GM13976 (cell line): ENCODE measurements around the gene NUCB1.

Experiments
- DNase-seq: peaks from one replicate; pipeline ENCODE4 v3.0.0; 2012; ENCODE audit warnings: low spot score
- in situ Hi-C: fragments of 300-500 bp; cut with MboI; formaldehyde crosslinking; loops from one replicate; pipeline ENCODE4 v1.12.0; 2022; ENCODE audit warnings: low sequenced_read_pairs, mixed read lengths, inconsistent platforms; ENCODE audit not compliant: unreplicated experiment
- TF ChIP-seq, protein P1 (sequence below): IDR thresholded peaks from 2 replicates; pipeline ENCODE4 v1.5.1; 2012; ENCODE audit warnings: borderline replicate concordance, mild to moderate bottlenecking; ENCODE audit not compliant: insufficient read depth; ENCODE audit errors: extremely low read depth, missing control alignments, control extremely low read depth

Gene NUCB1

DNA sequence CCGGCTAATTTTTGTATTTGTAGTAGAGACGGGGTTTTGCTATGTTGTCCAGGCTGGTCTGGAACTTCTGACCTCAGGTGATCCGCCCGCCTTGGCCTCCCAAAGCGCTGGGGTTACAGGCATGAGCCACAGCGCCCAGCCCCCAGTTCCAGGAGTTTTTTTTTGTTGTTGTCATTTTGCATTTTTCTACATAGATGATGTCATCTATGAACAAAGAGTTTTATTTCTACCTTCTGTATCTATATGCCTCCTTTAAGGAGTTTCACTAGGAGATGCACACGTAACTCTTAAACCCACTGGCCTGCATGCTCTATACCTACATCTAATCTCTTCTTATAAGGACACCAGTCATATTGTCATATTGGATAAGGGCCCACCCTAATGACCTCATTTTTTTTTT lies 38.1 kb downstream of the NUCB1 start:
- no peak for DNase-seq
- in situ Hi-C loops, result no loop called here
- TF ChIP-seq, protein P1, sequence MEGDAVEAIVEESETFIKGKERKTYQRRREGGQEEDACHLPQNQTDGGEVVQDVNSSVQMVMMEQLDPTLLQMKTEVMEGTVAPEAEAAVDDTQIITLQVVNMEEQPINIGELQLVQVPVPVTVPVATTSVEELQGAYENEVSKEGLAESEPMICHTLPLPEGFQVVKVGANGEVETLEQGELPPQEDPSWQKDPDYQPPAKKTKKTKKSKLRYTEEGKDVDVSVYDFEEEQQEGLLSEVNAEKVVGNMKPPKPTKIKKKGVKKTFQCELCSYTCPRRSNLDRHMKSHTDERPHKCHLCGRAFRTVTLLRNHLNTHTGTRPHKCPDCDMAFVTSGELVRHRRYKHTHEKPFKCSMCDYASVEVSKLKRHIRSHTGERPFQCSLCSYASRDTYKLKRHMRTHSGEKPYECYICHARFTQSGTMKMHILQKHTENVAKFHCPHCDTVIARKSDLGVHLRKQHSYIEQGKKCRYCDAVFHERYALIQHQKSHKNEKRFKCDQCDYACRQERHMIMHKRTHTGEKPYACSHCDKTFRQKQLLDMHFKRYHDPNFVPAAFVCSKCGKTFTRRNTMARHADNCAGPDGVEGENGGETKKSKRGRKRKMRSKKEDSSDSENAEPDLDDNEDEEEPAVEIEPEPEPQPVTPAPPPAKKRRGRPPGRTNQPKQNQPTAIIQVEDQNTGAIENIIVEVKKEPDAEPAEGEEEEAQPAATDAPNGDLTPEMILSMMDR, result no peak

DNA sequence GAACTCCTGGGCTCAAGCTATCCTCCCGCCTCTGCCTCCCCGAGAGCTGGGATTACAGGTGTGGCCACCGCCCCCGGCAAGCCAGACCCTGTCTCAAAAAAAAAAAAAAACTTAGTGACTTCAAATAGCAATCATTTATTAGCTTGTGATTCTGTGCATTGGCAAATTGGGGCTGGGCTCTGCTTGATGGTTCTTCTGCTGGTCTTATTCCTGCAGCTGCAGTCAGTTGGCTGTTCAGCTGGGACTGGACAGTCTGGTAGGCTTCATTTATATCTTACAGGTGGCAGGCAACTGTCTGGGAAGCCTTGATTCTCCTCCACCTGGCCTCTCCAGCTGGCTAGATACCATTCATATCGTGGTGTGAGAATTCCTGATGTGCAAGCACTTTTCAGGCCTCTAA lies 40.8 kb downstream of the NUCB1 start:
- TF ChIP-seq, protein P1, result no peak
- no peak for DNase-seq
- in situ Hi-C loops, result no loop called here

DNA sequence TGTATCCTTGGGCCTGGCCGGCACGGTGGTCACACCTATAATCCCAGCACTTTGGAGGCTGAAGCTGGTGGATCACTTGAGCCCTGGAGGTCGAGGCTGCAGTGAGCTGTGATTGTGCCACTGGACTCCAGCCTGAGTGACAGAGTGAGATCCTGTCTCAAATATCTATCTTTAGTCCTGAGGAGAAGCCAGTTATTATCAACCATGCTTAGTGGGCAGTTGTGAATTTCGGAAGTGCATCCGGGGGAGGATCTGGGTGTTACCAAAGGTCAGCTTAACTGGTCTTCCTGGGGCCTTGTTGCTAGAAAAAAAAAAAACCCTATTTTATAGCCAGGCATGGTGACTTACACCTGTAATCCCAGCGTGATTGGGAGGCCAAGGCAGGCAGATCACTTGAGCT lies 43.0 kb downstream of the NUCB1 start:
- in situ Hi-C loops, result no loop called here
- no peak for DNase-seq
- TF ChIP-seq, protein P1, result no peak

DNA sequence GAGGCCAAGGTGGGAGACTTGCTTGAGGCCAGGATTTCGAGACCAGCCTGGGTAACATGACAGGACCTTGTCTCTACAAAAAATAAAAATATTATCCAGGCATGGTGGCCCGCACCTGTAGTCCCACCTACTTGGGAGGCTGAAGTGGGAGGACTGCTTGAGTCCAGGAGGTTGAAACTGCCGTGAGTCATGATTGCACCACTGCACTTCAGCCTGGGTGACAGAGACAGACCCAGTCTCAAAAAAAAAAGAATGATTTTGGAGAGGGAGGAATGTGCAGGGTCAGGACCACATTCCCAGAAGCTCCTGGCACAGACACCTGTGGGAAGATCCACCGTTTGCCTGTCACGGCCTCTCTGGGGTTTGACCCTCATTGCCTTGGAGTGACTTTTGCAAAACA lies 45.3 kb downstream of the NUCB1 start:
- TF ChIP-seq, protein P1, result no peak
- no peak for DNase-seq
- in situ Hi-C loops, result no loop called here

DNA sequence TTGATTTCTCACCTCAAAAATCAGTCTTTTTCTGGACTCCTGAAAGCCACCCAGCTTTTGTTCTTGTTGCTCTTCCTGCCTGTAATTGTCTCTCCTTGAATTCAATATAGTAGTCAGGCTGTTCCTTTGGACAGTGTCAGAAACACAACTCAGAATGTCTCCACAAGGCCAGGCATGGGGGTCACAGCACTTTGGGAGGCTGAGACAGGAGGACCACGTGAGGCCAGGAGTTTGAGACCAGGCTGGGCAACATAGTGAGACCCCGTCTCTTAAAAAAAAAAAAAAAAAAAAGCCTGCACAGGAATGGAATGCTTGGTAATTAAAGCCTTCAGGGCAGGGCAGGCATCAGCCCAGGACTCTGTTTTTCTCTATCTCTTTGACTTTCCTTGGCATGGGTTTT lies 45.7 kb downstream of the NUCB1 start:
- in situ Hi-C loops, result no loop called here
- TF ChIP-seq, protein P1, result no peak
- no peak for DNase-seq

DNA sequence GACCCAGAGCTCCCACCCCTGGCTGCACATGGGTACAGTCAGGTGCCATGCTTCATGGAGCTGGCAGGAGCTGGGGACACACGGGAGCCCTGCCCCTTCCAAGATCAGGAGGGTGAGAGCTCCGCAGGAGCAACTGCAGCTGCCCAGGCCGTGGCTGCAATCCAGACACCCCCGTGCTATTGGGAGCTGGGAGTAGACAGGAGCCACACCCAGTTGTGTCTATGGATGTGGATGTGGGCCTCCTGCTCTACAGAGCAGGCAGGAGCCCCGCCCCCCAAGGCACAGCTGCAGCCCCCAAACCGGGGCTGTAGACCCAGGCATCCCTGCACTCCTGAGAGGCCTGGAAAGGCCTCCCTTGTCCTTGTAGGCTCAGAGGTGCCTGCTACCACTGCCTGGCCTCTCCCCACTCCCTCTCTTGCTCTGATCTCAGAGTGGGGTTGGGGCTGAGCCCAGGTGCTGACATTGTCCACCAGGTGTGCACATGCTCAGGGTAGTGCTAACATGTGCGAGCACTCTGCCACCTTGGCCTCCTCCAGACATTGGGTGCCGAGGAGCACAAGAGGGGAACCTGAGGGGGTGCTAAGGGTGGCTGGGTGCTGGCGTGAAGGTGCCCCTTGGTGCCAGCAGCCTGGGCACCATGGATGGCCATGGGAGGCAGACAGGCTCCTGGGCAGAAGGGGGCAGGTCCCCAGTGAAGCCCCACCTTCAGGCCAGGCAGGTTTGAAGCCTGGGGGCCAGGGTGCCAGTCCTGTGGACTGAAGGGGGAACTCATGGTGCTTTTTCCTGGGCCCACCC lies 46.5 kb downstream of the NUCB1 start:
- DNase-seq, result peak; percentile 7
- TF ChIP-seq, protein P1, result no peak
- in situ Hi-C loops, result no loop called here

DNA sequence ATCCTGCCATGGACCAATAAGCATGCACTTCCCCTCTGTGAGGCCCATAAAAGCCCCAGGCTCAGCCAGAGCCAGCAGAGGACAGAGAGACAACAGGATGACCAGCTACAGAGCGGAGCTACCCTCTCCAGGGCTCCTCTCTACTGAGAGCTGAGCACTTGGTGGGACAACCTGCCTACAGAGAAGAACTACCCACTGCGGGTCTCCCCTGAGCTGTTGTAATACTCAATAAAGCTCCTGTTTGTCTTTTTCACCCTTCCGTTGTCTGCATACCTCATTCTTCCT lies 47.1 kb downstream of the NUCB1 start:
- no peak for DNase-seq
- TF ChIP-seq, protein P1, result no peak
- in situ Hi-C loops, result no loop called here
